Left lung (tissue), 10 donors: ENCODE results near the gene PXN. TPM values are rescaled to one million over a fixed set of nuclear protein-coding genes. Genes with fewer than 3 reads are reported as not detected.
A peak's percentile ranks its signal among the peaks of the same experiment; 100 is the strongest.
"Not testable (repeated sequence)": the region's sequence is repeated elsewhere in the genome, so short reads cannot be mapped to it uniquely, and the experiment has no call there.

Experiments
- ATAC-seq: fragments of 200-7000 bp; cut with Tn5 transposase; one replicate; pipeline ENCODE4 v1.9.1; 2020; ENCODE audit warnings: moderate library complexity
- DNase-seq, 4 donors: peaks; one replicate each; pipeline ENCODE4 v3.0.0-alpha.2; 2013 to 2020
- H3K27ac ChIP-seq, 2 donors: fragments of 200-600 bp; sonication (generic) in 1 of 2; one replicate each; pipeline versions ENCODE4 v1.5.0 to v1.8.0; 2020 to 2021
- H3K27me3 ChIP-seq, 2 donors: fragments of 200-600 bp; sonication (generic) in 1 of 2; one replicate each; pipeline versions ENCODE4 v1.5.0 to v1.8.0; 2020 to 2021
- H3K36me3 ChIP-seq, 2 donors: fragments of 200-600 bp; sonication (generic) in 1 of 2; one replicate each; pipeline versions ENCODE4 v1.5.0 to v1.8.0; 2020 to 2021
- H3K4me1 ChIP-seq, 2 donors: fragments of 200-600 bp; one replicate each; pipeline ENCODE4 v1.8.0; 2021
- H3K4me3 ChIP-seq, 2 donors: fragments of 200-600 bp; sonication (generic) in 1 of 2; one replicate each; pipeline versions ENCODE4 v1.5.0 to v1.8.0; 2020 to 2021; ENCODE audit warnings: mild to moderate bottlenecking in 1 of 2
- H3K9me3 ChIP-seq, 2 donors: fragments of 200-600 bp; sonication (generic) in 1 of 2; one replicate each; pipeline versions ENCODE4 v1.5.0 to v1.8.0; 2020 to 2021
- intact Hi-C, 2 donors: fragments of 100-400 bp; cut with DNase I; formaldehyde crosslinking; loops; one replicate each; pipeline versions ENCODE4 v1.11.2 to v1.14.2; 2022
- polyA plus RNA-seq, 6 donors: library from polyadenylated mRNA; unstranded; fragments of 120-200 nt; gene quantifications; one replicate each; pipeline ENCODE4 v1.2.1, GENCODE V29; 2013; ENCODE audit not compliant: insufficient read length in 6 of 6
- total RNA-seq, 2 donors: library from RNA; stranded (reverse); fragmentation: NEBNext Ultra II Directional; extraction: Animal tissue kit (Norgen Biotek cat#: 25700); gene quantifications; one replicate each; pipeline ENCODE4 v1.2.1, GENCODE V29; 2021
- TF ChIP-seq, protein P1 (sequence below), 2 donors: fragments of 200-600 bp; sonication (generic) in 1 of 2; IDR thresholded peaks; one replicate each; pipeline versions ENCODE4 v1.5.0 to v1.8.0; 2021; ENCODE audit warnings: antibody characterized with exemption in 2 of 2
- donor health status: DM: no; HTN: yes; CAD: no.
- donor health status: DM: no; HTN: no; CAD: no.

The PXN gene
- total and polyA plus RNA-seq, 8 donors: 56.5 to 111 (median 64.4) TPM

DNA sequence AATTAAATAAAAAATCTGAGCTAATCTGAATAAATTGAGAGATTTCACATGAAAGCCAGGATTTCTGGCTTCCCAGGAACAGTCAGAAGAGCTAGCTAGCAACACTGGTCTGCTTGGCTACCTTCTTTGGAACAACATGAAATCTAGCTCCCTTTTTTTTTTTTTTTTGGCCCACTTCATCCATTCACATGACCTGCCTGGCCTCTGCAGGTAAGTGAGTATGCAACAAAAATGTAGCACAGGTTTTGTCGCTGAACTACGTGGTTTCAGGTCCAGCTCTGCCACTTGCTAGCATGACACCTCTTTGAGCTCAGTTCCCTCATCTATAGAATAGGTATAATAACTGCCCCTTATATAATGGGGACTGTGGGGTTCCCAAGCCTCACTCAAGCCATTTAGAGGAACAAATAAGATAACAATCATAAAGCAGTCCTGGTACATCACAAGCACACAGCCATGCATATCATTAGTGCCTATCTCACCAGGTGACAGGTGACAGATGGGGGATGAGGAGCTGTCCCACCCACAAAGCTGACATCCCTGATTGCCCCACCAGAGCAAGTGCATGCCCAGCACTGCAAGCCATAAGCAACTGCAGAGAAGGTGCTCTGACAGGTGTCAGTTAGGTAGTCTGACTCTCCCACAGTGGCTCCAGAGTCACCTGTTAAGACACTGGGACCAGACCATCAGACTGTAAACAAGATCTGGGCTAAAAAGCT lies 25.6 kb downstream of the PXN start:
- no peak for DNase-seq
- TF ChIP-seq, protein P1, sequence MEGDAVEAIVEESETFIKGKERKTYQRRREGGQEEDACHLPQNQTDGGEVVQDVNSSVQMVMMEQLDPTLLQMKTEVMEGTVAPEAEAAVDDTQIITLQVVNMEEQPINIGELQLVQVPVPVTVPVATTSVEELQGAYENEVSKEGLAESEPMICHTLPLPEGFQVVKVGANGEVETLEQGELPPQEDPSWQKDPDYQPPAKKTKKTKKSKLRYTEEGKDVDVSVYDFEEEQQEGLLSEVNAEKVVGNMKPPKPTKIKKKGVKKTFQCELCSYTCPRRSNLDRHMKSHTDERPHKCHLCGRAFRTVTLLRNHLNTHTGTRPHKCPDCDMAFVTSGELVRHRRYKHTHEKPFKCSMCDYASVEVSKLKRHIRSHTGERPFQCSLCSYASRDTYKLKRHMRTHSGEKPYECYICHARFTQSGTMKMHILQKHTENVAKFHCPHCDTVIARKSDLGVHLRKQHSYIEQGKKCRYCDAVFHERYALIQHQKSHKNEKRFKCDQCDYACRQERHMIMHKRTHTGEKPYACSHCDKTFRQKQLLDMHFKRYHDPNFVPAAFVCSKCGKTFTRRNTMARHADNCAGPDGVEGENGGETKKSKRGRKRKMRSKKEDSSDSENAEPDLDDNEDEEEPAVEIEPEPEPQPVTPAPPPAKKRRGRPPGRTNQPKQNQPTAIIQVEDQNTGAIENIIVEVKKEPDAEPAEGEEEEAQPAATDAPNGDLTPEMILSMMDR (IDR thresholded peaks at IDR 0.05): no peak
- no peaks in the 10 kb centered on the region for H3K9me3 ChIP-seq
- no peak for ATAC-seq
- no peak overlapping the region for H3K4me3 ChIP-seq
- H3K4me1 ChIP-seq: peaks cover 29 to 93% of the 10 kb centered on the region in 2 donors
- intact Hi-C loops: no loop called here
- H3K36me3 ChIP-seq: peaks cover 0 to 15% of the 10 kb centered on the region in 2 donors
- no peaks in the 10 kb centered on the region for H3K27me3 ChIP-seq
- peak overlapping the region in 1 of 2 donors; percentile 91 for H3K27ac ChIP-seq

DNA sequence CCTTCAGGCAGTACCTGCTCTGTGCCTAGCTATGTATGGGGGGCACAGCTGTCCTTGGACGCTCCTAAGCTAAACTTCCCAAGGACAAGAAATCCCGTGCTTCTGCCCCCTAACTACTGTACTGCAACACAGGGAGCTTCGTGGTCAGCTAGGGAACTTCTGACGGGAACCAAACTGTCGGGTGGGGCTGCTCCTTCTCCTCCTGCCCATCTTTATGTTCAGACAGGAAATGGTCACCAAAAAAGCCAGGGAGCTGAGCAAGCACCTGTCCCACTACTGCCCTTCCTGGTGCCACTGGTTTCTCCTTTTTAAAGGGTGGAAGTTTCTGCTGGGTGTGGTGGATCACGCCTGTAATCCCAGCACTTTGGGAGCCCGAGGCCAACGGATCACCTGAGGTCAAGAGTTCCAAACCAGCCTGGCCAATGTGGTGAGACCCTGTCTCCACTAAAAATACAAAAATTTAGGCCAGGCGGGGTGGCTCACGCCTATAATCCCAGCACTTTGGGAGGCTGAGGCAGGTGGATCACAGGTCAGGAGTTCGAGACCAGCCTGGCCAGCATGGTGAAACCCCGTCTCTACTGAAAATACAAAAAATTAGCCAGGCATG lies 26.6 kb downstream of the PXN start:
- ATAC-seq (no peak), DNase-seq (no peak)
- peaks cover 39 to 99% of the 10 kb centered on the region in 2 donors for H3K4me1 ChIP-seq
- TF ChIP-seq, protein P1 (IDR thresholded peaks at IDR 0.05): no peak
- peak overlapping the region; percentile 72 to 91 for H3K27ac ChIP-seq
- no peaks in the 10 kb centered on the region for H3K27me3 ChIP-seq
- H3K9me3 ChIP-seq: no peaks in the 10 kb centered on the region
- intact Hi-C loops: no loop called here
- peaks cover 0 to 15% of the 10 kb centered on the region in 2 donors for H3K36me3 ChIP-seq
- no peak overlapping the region for H3K4me3 ChIP-seq

DNA sequence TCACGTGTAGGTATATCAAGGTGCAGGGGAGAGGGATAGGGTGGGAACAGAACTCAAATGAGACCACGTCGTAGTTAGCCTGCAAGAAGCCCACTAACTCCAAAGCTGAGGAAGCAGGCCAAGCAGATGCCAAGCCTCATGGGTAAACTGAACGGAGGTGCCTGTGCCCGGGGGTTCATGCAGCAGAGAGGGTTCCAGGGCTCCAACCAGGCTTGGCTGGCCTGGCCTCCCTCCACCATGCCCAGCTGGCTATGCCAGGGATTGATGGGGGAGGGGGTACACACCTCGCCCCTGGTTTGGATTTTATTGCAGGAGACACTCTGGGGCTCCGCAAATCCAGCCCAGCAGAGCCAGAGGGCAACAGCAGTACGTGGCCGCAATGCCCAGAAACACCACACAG lies 27.3 kb downstream of the PXN start:
- Histone ChIP-seq H3K27me3 (no peaks in the 10 kb centered on the region), H3K4me3 (peak overlapping the region in 1 of 2 donors; percentile 3), H3K27ac (peak overlapping the region; percentile 72 to 91), H3K36me3 (peaks cover 0 to 15% of the 10 kb centered on the region in 2 donors), H3K4me1 (peaks cover 42 to 100% of the 10 kb centered on the region in 2 donors), H3K9me3 (no peaks in the 10 kb centered on the region)
- TF ChIP-seq, protein P1 (IDR thresholded peaks at IDR 0.05): no peak
- intact Hi-C loops: no loop called here
- ATAC-seq (no peak), DNase-seq (no peak)

DNA sequence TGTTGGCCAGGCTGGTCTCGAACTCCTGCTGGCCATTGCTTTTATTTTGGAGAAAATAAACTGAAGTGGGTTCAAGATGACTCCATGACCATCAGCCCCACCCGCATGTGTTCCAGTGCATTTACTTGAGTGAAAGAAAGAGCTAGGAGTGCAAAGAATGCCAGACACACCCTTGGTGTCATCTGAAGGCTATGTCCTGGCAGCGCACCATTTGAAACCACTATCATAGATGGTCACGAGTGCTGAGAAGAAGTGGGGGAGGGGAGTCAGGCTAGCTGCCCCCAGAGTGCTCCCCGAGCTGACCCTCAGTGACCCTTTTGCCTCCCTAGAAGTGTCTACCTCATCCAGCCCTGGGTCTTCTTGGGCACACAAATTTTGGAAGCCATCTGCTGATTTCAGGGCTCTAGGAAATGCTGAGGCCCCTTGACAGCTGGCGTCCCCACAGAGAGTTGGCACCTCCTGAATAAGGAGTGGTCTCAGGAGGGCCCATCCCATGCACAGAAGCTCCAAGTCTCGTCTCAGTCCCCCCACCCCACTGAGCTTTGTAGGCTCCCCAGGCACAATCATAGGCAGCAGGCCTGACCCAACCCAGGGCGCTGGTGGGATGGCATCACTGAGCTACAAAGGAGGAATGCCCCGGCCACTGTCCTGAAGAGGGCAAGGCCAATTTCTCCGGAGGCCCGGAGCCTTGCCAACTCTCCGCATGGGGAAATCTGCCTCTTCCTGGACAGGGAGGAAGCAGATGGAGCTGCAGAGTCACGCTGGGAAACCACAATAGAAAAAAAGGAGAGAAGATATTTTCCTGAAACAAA lies 28.0 kb downstream of the PXN start:
- DNase-seq: peak in 3 of 4 donors; percentile 41 to 87 (median 77)
- intact Hi-C loops: no loop called here
- no peaks in the 10 kb centered on the region for H3K9me3 ChIP-seq
- H3K27me3 ChIP-seq: no peaks in the 10 kb centered on the region
- H3K4me3 ChIP-seq: peak overlapping the region in 1 of 2 donors; percentile 3
- H3K36me3 ChIP-seq: peaks cover 0 to 15% of the 10 kb centered on the region in 2 donors
- ATAC-seq: peak; percentile 23
- TF ChIP-seq, protein P1 (IDR thresholded peaks at IDR 0.05): no peak
- H3K27ac ChIP-seq: peak overlapping the region; percentile 72 to 91
- H3K4me1 ChIP-seq: peaks cover 44 to 100% of the 10 kb centered on the region in 2 donors

DNA sequence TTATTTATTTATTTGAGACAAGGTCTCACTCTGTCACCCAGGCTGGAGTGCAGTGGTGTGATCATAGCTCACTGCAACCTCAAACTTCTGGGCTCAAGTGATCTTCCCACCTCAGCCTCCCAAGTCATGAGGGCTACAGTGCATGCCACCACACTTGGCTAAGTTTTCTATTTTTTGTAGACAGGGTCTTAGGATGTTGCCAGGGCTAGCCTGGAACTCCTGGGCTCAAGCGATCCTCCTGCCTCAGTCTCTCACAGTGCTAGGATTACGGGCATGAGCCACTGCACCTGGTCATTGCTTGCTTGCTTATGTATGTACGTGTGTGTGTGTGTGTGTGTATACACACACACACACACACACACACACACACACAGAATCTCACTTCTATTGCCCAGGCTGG lies 28.7 kb downstream of the PXN start:
- Histone ChIP-seq H3K27ac (peak overlapping the region in 1 of 2 donors; percentile 91), H3K4me1 (peaks cover 48 to 100% of the 10 kb centered on the region in 2 donors), H3K36me3 (peaks cover 0 to 12% of the 10 kb centered on the region in 2 donors)
- H3K4me3 ChIP-seq, ATAC-seq, intact Hi-C loops, DNase-seq, H3K9me3 ChIP-seq, H3K27me3 ChIP-seq: not testable (repeated sequence)
